Ishikawa (cell line): ENCODE data around the gene RECQL5.

Experiments used
- CEBPB ChIP-seq: IDR thresholded peaks from 2 replicates; pipeline ENCODE4 v1.6.1; 2012
- CREB1 ChIP-seq: IDR thresholded peaks from 2 replicates; pipeline ENCODE4 v1.6.1; 2012; ENCODE audit warnings: low read depth
- EGR1 ChIP-seq: IDR thresholded peaks from 2 replicates; pipeline ENCODE4 v1.6.1; 2012
- EP300 ChIP-seq: IDR thresholded peaks from 2 replicates; pipeline ENCODE4 v1.6.1; 2012; ENCODE audit warnings: borderline replicate concordance
- FOXM1 ChIP-seq: IDR thresholded peaks from 2 replicates; pipeline ENCODE4 v1.6.1; 2012; ENCODE audit warnings: low read depth, borderline replicate concordance
- MAX ChIP-seq: IDR thresholded peaks from 2 replicates; pipeline ENCODE4 v1.6.1; 2012
- NFIC ChIP-seq: IDR thresholded peaks from 2 replicates; pipeline ENCODE4 v1.6.1; 2012
- RAD21 ChIP-seq: IDR thresholded peaks from 2 replicates; pipeline ENCODE4 v1.6.1; 2012; ENCODE audit warnings: low read depth
- REST ChIP-seq: IDR thresholded peaks from 2 replicates; pipeline ENCODE4 v1.6.1; 2012; ENCODE audit warnings: low read depth, mild to moderate bottlenecking
- TAF1 ChIP-seq: IDR thresholded peaks from 2 replicates; pipeline ENCODE4 v1.6.1; 2012; ENCODE audit warnings: low read depth, mild to moderate bottlenecking
- TCF12 ChIP-seq: IDR thresholded peaks from 2 replicates; pipeline ENCODE4 v1.6.1; 2012; ENCODE audit warnings: low read depth
- TEAD4 ChIP-seq: IDR thresholded peaks from 2 replicates; pipeline ENCODE4 v1.6.1; 2012
- YY1 ChIP-seq: IDR thresholded peaks from 2 replicates; pipeline ENCODE4 v1.6.1; 2012; ENCODE audit warnings: low read depth
- ZBTB7A ChIP-seq: IDR thresholded peaks from 2 replicates; pipeline ENCODE4 v1.6.1; 2012; ENCODE audit warnings: low read depth
- TF ChIP-seq, protein P1 (sequence below): IDR thresholded peaks from 2 replicates; pipeline ENCODE4 v1.6.1; 2012

Gene RECQL5

DNA sequence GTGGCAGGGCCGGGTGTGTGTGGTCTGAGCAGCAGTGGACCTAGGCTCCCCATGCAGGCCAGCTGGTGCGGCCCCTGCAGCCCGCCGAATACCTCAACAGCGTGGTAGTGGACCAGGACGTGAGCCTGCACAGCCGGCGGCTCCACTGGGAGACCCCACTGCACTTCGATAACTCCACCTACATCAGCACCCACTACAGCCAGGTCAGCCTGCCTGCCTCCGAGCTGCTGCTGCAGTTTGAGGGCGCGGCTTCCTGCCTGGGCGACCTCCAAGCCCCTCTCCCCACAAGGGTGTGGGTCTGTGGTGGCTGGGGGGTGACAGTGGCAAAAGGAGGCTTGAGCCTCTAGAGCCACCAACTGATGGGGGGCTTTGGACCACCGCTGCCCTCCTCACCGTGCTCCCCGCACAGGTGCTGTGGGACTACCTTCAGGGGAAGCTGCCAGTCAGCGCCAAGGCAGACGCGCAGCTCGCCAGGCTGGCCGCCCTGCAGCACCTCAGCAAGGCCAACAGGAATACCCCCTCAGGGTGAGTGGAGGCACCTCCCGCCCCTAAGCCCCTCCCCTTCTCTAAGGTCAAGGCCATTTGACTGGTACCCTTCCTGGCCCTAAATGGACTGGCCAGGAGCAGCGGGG is 42.1 kb downstream of the RECQL5 start:
- TF ChIP-seq EGR1, result no peak
- TF ChIP-seq NFIC, result no peak
- TF ChIP-seq REST, result no peak
- TF ChIP-seq ZBTB7A, result no peak
- no peak for TF ChIP-seq TAF1

GRCh38 chr17:75624021-75624420 is 42.9 kb downstream of the RECQL5 start:
- TF ChIP-seq, protein P1, sequence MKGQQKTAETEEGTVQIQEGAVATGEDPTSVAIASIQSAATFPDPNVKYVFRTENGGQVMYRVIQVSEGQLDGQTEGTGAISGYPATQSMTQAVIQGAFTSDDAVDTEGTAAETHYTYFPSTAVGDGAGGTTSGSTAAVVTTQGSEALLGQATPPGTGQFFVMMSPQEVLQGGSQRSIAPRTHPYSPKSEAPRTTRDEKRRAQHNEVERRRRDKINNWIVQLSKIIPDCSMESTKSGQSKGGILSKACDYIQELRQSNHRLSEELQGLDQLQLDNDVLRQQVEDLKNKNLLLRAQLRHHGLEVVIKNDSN, result no peak
- no peak for TF ChIP-seq TAF1
- TF ChIP-seq REST, result no peak
- TF ChIP-seq NFIC, result no peak
- no peak for TF ChIP-seq YY1
- TF ChIP-seq FOXM1, result no peak
- no peak for TF ChIP-seq RAD21
- TF ChIP-seq CREB1, result no peak
- no peak for TF ChIP-seq MAX
- TF ChIP-seq TCF12, result no peak
- TF ChIP-seq ZBTB7A, result no peak

- TF ChIP-seq, protein P1, result no peak
- no peak for TF ChIP-seq MAX
- TF ChIP-seq YY1, result no peak
- no peak for TF ChIP-seq NFIC
- TF ChIP-seq EGR1, result no peak
- TF ChIP-seq ZBTB7A, result no peak
- TF ChIP-seq TCF12, result no peak
- TF ChIP-seq TEAD4, result no peak
Measured at GRCh38 chr17:75623386-75623785, 43.6 kb downstream of the RECQL5 start.

GRCh38 chr17:75622771-75623273 is 44.1 kb downstream of the RECQL5 start:
- TF ChIP-seq TCF12 (no peak), EGR1 (no peak), YY1 (no peak)

DNA sequence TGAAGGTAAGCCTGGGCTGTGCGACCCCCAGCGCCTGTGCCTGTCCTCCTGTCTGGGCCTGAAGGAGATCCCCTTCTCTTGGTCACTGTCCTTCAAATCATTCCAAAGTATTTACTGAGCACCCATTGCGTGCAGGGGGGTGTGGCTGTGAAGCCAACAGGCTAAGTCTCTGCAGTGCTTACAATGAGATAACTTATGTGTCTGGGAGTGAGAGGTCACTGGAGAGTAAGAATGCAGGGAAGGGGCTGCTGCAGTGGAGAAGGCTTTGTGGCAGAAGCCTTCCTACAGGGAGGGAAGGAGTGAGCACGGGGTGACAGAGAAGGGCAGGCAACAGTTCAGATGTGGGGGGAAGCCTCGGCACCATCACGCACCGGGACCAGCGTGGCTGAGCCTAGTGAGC is 44.9 kb downstream of the RECQL5 start:
- TF ChIP-seq TEAD4, result no peak
- TF ChIP-seq EGR1, result no peak
- TF ChIP-seq CEBPB, result no peak
- no peak for TF ChIP-seq CREB1
- TF ChIP-seq RAD21, result no peak
- no peak for TF ChIP-seq YY1
- no peak for TF ChIP-seq EP300
- TF ChIP-seq NFIC, result no peak
- no peak for TF ChIP-seq MAX

- TF ChIP-seq EP300 (no peak), EGR1 (no peak), YY1 (no peak), MAX (no peak), RAD21 (no peak), FOXM1 (no peak), TEAD4 (no peak), TCF12 (no peak), REST (no peak), CREB1 (no peak)
Measured at GRCh38 chr17:75621489-75621888, 45.5 kb downstream of the RECQL5 start.
